Measurements from ENCODE around the gene LIFR.

Gene LIFR

DNA sequence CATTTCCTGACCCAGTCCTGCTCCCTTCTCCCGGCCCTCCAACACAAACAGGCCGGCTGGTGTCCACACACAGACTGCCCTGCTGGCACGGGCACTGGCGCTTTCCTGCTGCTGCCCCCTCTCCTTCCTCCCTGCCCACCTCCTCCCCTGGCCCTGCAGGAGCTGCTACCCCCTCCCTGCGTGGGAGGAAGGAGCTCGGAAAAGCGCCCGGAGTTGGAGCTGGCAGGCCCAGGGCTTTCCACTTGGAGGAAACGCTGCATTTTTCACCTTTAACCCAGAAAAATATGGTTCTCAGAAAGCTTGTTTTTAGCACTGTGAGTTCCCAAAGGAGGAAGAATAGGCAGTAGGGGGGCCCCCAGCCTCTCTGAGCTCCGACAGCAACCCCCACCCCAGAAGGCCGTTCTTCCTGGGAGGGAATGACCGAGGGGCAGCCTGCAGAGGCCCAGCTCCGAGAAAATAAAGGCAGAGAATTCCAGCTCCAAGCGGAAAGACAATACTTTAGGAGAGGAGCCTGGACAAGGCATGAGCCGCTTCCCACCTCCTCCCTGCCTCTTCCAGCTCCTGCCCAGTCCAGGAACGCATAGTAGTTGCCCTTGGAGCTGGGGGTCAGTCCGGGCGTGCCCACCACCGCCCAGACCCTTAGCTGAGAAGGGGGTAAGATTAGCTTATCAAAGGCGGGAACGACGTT is 88.9 kb downstream of the LIFR start:
- peak; percentile 87 for DNase-seq (ENCODE audit: low read depth)
- TF ChIP-seq, protein P1, sequence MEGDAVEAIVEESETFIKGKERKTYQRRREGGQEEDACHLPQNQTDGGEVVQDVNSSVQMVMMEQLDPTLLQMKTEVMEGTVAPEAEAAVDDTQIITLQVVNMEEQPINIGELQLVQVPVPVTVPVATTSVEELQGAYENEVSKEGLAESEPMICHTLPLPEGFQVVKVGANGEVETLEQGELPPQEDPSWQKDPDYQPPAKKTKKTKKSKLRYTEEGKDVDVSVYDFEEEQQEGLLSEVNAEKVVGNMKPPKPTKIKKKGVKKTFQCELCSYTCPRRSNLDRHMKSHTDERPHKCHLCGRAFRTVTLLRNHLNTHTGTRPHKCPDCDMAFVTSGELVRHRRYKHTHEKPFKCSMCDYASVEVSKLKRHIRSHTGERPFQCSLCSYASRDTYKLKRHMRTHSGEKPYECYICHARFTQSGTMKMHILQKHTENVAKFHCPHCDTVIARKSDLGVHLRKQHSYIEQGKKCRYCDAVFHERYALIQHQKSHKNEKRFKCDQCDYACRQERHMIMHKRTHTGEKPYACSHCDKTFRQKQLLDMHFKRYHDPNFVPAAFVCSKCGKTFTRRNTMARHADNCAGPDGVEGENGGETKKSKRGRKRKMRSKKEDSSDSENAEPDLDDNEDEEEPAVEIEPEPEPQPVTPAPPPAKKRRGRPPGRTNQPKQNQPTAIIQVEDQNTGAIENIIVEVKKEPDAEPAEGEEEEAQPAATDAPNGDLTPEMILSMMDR (conservative IDR thresholded peaks at IDR 0.05; ENCODE audit: low read depth, low read length), result no peak

DNA sequence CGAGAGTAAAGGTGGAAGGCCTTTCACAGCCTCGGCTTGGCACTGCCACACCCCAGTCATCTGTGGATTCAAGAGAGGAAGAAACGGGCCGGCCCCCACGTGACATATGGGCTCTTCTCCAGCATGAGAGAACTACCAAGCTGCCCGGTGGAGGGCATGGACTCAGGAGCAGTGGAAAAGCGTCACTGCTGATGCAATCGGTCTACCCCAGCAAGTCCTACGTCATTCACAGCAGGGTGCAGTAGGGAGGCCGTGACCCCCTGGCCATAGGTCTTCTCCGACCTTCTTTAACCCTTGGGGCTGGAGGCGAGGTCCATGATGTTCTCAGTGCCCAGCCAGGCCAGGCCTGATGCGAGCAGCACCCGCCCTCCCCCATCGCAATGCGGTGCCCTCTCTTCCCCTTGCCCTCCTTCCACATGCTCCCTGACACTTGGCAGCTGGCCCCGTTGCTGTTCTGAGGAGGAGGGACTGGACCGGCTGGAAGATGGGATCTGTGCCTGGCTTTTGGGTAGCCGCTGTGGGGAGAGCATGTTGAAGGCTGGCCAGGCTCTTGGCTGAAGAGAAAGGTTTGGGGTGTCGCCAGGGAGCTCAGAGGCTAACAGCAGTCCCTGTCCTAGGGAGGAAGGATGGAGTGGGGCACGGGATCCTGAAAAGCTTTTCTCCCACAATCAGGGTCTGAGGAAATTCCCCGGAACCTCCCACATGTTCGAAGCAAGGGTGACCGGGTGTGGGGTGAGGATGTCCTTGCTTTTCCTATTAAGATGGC is 89.8 kb downstream of the LIFR start:
- DNase-seq (ENCODE audit: low read depth), result peak; percentile 99
- TF ChIP-seq, protein P1 (conservative IDR thresholded peaks at IDR 0.05; ENCODE audit: low read depth, low read length), result no peak
- H3K4me3 ChIP-seq (ENCODE audit: low read depth, low read length), result no peak overlapping the region

More for the DNA sequence above, 88.9 kb downstream of the LIFR start:
- H3K4me3 ChIP-seq (ENCODE audit: low read depth, low read length), result peak overlapping the region; percentile 15

DNA sequence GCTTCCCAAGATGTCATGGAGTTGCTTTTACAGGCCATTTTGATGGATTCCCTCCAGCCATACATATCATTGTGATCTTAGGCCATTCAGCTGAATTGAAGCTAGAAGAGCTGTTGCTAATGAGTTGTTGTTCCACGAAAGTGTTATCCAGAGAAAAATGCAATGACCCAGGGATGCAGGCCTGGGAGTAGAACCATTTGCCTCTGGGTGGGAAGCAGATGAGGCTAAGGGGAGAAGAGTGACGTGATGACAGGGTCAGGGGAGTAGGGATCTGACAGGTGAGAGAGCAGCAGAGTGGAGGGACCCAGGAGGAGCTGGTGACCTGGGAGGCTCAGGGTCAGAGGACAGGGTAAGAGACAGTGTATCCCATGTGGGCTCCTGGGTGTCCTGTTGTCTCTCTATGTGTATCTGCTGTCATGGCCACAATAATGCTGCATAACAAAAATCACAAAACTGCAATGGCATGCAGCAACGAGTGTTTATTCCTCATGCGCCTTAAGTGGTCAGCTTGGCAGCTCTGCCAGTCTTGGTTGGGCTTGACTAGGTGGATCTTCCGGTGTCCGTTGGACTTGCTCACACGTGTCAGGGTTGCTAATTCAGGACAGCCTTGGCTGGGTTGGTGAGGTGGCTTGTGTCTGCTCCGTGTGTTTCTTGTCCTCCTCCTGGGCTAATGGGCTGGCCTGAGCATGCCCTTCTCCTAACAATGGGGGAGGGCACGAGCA is 90.6 kb downstream of the LIFR start:
- TF ChIP-seq, protein P1 (conservative IDR thresholded peaks at IDR 0.05; ENCODE audit: low read depth, low read length), result no peak
- H3K4me3 ChIP-seq (ENCODE audit: low read depth, low read length), result no peak overlapping the region
- DNase-seq (ENCODE audit: low read depth), result no peak

DNA sequence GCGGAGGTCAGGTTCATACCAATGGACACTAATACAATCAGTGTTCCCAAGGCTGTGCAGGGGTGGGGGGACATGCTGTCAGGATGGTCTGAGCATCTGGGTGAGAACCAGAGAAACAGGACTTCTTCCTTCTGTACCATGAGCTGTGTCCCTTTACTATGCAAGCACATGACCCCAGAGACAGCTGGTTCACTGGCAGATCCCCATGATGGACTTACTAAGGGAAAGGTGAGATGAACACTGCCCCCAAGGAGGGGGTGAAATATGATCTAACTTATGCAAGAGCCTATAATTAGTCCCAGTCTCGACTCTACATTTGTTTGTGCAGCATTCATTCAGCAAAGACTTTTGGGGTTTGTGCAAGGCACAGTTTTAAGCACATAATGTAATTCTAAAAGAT is 91.4 kb downstream of the LIFR start:
- H3K4me3 ChIP-seq (ENCODE audit: low read depth, low read length), result no peak overlapping the region
- TF ChIP-seq, protein P1 (conservative IDR thresholded peaks at IDR 0.05; ENCODE audit: low read depth, low read length), result no peak
- DNase-seq (ENCODE audit: low read depth), result peak; percentile 82

DNA sequence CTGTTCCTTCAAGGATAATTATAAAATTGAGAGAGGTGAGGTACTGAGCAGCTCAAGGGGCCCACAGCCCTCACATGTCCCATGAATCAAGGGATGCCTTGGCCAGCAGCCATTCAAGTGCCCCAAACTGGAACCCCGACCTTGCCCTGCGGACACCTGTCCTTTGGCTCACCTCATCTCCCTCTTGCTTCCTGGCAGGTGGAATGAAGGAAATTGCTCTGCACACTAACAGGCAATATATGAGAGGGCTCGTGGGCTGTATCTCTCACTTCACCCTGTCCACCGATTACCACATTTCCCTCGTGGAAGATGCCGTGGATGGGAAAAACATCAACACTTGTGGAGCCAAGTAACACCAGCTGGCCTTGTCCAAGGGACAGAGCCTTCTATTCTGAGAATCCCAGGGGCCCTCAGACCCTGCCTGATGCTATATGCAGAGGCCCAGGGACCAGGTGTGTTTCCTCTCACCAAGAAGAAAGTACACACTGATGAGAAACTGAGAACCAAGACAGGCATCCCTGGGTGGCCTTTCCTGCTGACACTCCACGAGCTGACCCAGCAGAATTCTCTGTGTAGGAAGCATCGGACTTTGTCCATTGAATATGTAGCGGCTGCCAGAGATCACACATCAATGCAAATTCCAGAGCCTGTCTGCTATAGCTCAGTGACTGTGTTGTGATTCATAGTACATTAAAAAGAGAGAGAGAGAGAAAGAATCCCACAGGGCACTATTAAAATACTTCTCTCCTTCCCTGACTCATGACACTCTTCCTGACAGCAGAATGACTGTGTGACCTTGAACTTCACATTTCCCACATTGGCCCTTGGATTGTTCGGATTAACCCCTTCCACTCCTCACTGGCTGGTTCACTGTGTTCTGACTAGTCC is 92.6 kb downstream of the LIFR start:
- no peak overlapping the region for H3K4me3 ChIP-seq (ENCODE audit: low read depth, low read length)
- TF ChIP-seq, protein P1 (conservative IDR thresholded peaks at IDR 0.05; ENCODE audit: low read depth, low read length), result no peak
- DNase-seq (ENCODE audit: low read depth), result peak; percentile 87

DNA sequence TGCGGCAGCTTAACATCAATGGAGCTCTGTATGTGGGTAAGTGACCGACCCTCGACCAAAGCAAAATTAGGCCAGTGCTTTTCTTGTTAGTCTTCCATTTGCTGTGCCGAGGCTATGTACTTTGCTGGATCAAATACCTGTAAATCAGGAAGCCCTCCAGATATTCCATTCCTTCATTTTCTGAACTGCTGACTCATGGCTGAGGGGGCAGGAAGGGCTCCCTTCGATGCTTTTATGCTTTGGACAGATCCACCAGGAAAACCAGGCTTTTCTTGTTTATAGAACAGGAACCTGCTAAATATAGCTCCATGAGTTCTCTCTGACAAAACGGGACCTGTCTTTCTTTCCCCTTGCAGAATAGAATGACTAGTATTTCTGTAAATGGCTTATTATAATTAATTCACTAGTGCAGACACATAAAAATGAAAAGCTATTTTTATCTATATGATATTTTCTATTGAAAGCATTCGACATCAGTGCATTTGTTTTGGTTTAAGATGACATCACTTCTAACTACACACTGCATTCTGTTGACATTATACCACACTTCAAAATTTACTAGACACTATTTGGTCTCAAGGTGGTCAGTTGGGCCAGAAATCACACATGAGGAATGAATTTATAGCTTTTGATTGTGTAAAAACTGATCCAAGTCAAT is 93.3 kb downstream of the LIFR start:
- DNase-seq (ENCODE audit: low read depth), result no peak
- TF ChIP-seq, protein P1 (conservative IDR thresholded peaks at IDR 0.05; ENCODE audit: low read depth, low read length), result no peak
- H3K4me3 ChIP-seq (ENCODE audit: low read depth, low read length), result no peak overlapping the region
